ENCODE results near the gene LRRC31. TPM values are rescaled to one million over a fixed set of nuclear protein-coding genes. Genes with fewer than 3 reads are reported as not detected.
A peak's percentile ranks its signal among the peaks of the same experiment; 100 is the strongest.

LRRC31 gene
- total RNA-seq (2021; fragmentation: NEBNext Ultra II Directional; extraction: Animal tissue kit (Norgen Biotek cat#: 25700)) (not detected in 2 replicates), polyA plus RNA-seq (2011; rRNA removed) (not detected in 2 replicates), polyA minus RNA-seq (2011; rRNA and poly(A)+ RNA removed) (not detected in 2 replicates)
- not detected for polyA plus RNA-seq (2011; cell fraction: cytosol; rRNA removed)
- polyA plus RNA-seq (2011; cell fraction: nucleus; rRNA removed), result not detected
- not detected in 4 replicates for polyA plus RNA-seq (2012, experiment 1 of 2)
- not detected for polyA plus RNA-seq (2012, experiment 2 of 2)
- not detected for polyA plus RNA-seq (2013, experiment 1 of 2)
- polyA plus RNA-seq (2013, experiment 2 of 2), result not detected
- polyA minus RNA-seq (2011; cell fraction: cytosol; rRNA and poly(A)+ RNA removed), result not detected
- polyA minus RNA-seq (2011; cell fraction: nucleus; rRNA and poly(A)+ RNA removed), result not detected
- long read RNA-seq, experiment 1, result 0 reads
- long read RNA-seq, experiment 2, result 0 reads

DNA sequence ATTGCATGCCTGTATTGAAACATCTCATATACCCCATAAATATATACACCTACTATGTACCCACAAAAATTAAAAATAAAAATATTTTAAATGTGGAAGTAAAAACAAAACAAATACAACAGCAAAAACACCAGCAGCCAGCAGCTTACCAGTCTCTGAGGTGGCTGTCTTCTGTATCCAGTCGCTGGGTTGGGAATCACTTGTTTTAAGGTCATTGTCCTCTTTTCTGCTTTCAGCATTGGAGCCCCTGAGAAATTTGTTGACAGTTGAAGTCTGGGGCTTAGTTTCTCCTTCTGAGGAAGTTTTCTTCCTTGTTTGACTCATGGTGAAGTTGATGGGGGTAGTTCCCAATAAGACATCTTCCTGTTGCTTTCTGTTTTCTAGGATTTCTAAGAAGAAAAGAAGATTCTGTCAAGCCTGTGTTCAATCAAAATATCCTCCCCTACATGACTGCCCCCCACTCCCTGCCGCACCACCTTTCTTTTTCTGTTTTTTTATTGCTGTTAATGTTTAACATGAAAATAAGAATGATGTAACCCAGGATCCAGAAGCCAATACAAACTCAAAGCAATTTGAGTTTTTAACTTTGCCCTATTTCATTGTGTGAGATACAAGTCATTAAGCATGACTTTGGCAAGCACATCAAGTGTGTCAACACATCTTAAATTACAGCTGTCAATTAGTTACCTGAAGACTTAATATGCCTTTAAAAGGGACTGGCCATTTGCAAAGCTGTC, at the start of gene LRRC31:
LRRC31 (minus strand) TSS at position 452 of the 737 bp plus-strand sequence; CDS start at position 324, 128 bp downstream.
- Histone ChIP-seq H3K14ac (ENCODE audit: insufficient read length) (no peak within 1 kb of the TSS), H3K79me1 (ENCODE audit: low read depth, low read length) (no peaks in the 10 kb centered on the region), H3K18ac (ENCODE audit: extremely low read depth, low read length) (no peak within 1 kb of the TSS), H2BK12ac (ENCODE audit: low read depth, low read length) (no peak within 1 kb of the TSS), H2BK5ac (ENCODE audit: low read depth, low read length) (no peak within 1 kb of the TSS), H3K79me2 (ENCODE audit: control insufficient read depth in 1 of 2, insufficient read depth in 2 of 2, low read length in 2 of 2) (no peaks in the 10 kb centered on the region), H3K36me3 (ENCODE audit: control insufficient read depth in 2 of 4, insufficient read depth in 4 of 4, low read length in 3 of 4) (no peaks in the 10 kb centered on the region), H3K56ac (replicated peaks; ENCODE audit: insufficient read length, low read depth, low read length) (no peak within 1 kb of the TSS), H3K27ac (ENCODE audit: low read depth, low read length) (no peak within 1 kb of the TSS), H2AK5ac (ENCODE audit: low read depth, low read length) (no peak within 1 kb of the TSS), H3K4me1 (replicated peaks in 1 of 4; ENCODE audit: control insufficient read depth in 3 of 4, insufficient read depth in 4 of 4, low read length in 3 of 4) (peaks cover 0 to 2% (median 0%) of the 10 kb centered on the region in 4 experiments; a peak in 1 of 7 replicates), H3K23me2 (ENCODE audit: low read depth, low read length) (no peaks in the 10 kb centered on the region), H3K4ac (replicated peaks; ENCODE audit: insufficient read length, low read depth, low read length) (no peak within 1 kb of the TSS), H3K9me3 (ENCODE audit: insufficient read depth in 2 of 2, low read depth in 1 of 2, low read length in 1 of 2) (no peaks in the 10 kb centered on the region), H3K23ac (ENCODE audit: insufficient read length) (no peak within 1 kb of the TSS), H3K4me3 (ENCODE audit: extremely low read depth in 1 of 4, insufficient read depth in 2 of 4, low read depth in 3 of 4, low read length in 4 of 4) (no peak within 1 kb of the TSS), H2BK20ac (ENCODE audit: low read length) (no peak within 1 kb of the TSS), H2BK15ac (ENCODE audit: low read length) (no peak within 1 kb of the TSS), H3K27me3 (replicated peaks in 1 of 4; ENCODE audit: control insufficient read depth in 3 of 4, extremely low read depth in 1 of 4, insufficient read depth in 3 of 4, low read length in 3 of 4) (no peaks in the 10 kb centered on the region), H4K5ac (ENCODE audit: insufficient read length, low read depth, low read length) (no peak within 1 kb of the TSS), H2AFZ (ENCODE audit: low read length) (0 out of 2 replicates have a peak within 1 kb of the TSS, but pooled peaks have one; percentile 19), H4K91ac (replicated peaks; ENCODE audit: insufficient read length, low read length) (no peak within 1 kb of the TSS), H4K20me1 (replicated peaks in 1 of 2; ENCODE audit: control insufficient read depth in 1 of 2, insufficient read depth in 2 of 2, low read length in 2 of 2) (no peaks in the 10 kb centered on the region), H4K8ac (ENCODE audit: extremely low read depth, insufficient read depth, low read length) (no peak within 1 kb of the TSS), H2BK120ac (replicated peaks; ENCODE audit: low read depth, low read length) (no peak within 1 kb of the TSS), H3K4me2 (ENCODE audit: insufficient read depth in 1 of 2, low read depth in 2 of 2, low read length in 2 of 2) (no peak within 1 kb of the TSS), H3K9ac (replicated peaks in 1 of 4; ENCODE audit: extremely low read depth in 1 of 4, low read depth in 3 of 4, low read length in 3 of 4) (no peak within 1 kb of the TSS; a peak in 1 of 7 replicates)
- 76% methylated on average over 2 of the region's 2 CpGs; no CpG with 5 or more reads in 1 of the 2 experiments for WGBS, 2 experiments (ENCODE audit: extremely low coverage in 1 of 2, insufficient coverage in 1 of 2, insufficient read length in 1 of 2, insufficient replicate concordance in 2 of 2, low coverage in 1 of 2, low lambda C conversion rate in 2 of 2, missing lambda C conversion rate in 1 of 2)
- CTCF ChIA-PET (ENCODE audit: partially characterized antibody), result interaction anchor here (1.1 to 1.5 kb wide), 3 partner anchors 7 to 150 kb away, joined by 4 to 6 read pairs (median 4); partner anchors contain the start of gene SEC62
- POLR2A ChIA-PET (ENCODE audit: partially characterized antibody), result interaction anchor here (1.1 kb wide), 1 partner anchor 171 kb away, joined by 3 read pairs; no protein-coding TSS in a partner anchor
- FAIRE-seq, result no peak
- no peak for DNase-seq (ENCODE audit: low read depth in 1 of 2, low spot score in 2 of 2)
- TF ChIP-seq CBX8 (IDR thresholded peaks at IDR 0.05; ENCODE audit: borderline replicate concordance, low read depth, low read length), result no peak
- no peak for TF ChIP-seq EP300 (IDR thresholded peaks at IDR 0.05; ENCODE audit: borderline replicate concordance in 1 of 2, low read depth in 2 of 2, low read length in 2 of 2)
- no peak for TF ChIP-seq SP1 (IDR thresholded peaks at IDR 0.05; ENCODE audit: low read depth, low read length)
- no peak for TF ChIP-seq HDAC2 (IDR thresholded peaks at IDR 0.05; ENCODE audit: borderline replicate concordance in 1 of 2, low read depth in 2 of 2, low read length in 2 of 2)
- no peak for TF ChIP-seq POLR2AphosphoS5 (IDR thresholded peaks at IDR 0.05; ENCODE audit: low read depth, low read length)
- TF ChIP-seq, protein P1, sequence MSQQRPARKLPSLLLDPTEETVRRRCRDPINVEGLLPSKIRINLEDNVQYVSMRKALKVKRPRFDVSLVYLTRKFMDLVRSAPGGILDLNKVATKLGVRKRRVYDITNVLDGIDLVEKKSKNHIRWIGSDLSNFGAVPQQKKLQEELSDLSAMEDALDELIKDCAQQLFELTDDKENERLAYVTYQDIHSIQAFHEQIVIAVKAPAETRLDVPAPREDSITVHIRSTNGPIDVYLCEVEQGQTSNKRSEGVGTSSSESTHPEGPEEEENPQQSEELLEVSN (IDR thresholded peaks at IDR 0.05), result no peak
- no peak for TF ChIP-seq KDM1A (IDR thresholded peaks at IDR 0.05; ENCODE audit: borderline replicate concordance, low read length)
